ENCODE measurements around the gene ABTB2. TPM values are rescaled to one million over a fixed set of nuclear protein-coding genes. Genes with fewer than 3 reads are reported as not detected.

ABTB2 gene
- total and polyA plus RNA-seq, 2 experiments from 2014 or later: 8.7 to 9.9 TPM

DNA sequence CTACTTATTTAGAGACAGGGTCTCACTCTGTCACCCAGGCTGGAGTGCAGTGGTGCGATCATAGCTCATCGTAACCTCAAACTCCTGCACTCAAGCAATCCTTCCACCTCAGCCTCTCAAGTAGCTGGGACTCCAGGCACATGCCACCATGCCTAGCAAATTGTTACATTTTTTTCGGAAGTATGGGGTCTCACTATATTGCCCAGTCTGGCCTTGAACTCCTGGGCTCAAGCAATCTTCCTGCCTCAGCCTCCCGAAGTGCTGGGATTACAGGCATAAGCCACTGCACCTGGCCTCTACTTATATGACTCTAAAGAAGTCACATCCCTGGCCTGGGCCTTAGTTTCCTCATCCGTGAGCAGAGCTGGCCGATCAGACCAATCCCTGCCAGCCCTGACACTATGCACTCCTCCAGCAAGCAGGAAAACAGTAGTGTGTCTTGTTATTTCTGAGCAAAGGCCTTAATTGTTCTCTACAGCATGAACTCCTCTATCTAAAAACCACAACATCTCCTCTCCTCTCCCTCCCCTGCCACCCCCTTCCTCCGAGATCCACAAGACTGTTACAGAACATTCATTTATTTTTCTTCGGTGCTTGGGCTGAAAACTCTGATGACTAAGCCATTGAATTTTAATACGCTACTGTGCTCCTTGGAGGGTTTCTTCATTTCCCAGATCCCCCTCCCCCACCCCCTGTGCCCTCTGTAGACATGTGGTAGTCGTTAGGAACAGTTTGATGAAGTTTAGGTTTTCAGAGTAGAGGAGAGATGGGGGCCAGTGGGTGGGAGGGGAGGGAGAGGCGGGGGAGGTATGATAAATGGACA is 91.5 kb downstream of the ABTB2 start:
- peak overlapping the region; percentile 18; the same call in 1 of the 2 replicates for H3K4me3 ChIP-seq
- no peaks in the 10 kb centered on the region for H3K36me3 ChIP-seq (ENCODE audit: low read depth)
- peak; percentile 86 for DNase-seq
- peak overlapping the region; percentile 46 for H3K4me2 ChIP-seq (ENCODE audit: unreplicated experiment)
- H3K9ac ChIP-seq: peak overlapping the region; percentile 39
- peaks cover 17% of the 10 kb centered on the region for H3F3A ChIP-seq (ENCODE audit: insufficient read depth)
- peaks cover 23% of the 10 kb centered on the region for H3K4me1 ChIP-seq (ENCODE audit: insufficient read depth)
- no peaks in the 10 kb centered on the region for H3K27me3 ChIP-seq (replicated peaks; ENCODE audit: insufficient read depth)
- in situ Hi-C loops (cut with MboI): no loop called here
- 37 to 40% methylated on average over 10 to 11 of the region's 11 CpGs for WGBS, 2 experiments (ENCODE audit: low coverage in 1 of 2, low lambda C conversion rate in 2 of 2, missing lambda C conversion rate in 2 of 2)
- TF ChIP-seq EZH2phosphoT487 (IDR thresholded peaks at IDR 0.05; ENCODE audit: insufficient read depth, low read depth) (no peak), EZH2 (IDR thresholded peaks at IDR 0.05; ENCODE audit: insufficient read depth, poor library complexity, severe bottlenecking) (no peak)
- peak overlapping the region; percentile 52 for H3K27ac ChIP-seq
- H3K79me2 ChIP-seq (ENCODE audit: insufficient read depth): peaks cover 41% of the 10 kb centered on the region
- no peaks in the 10 kb centered on the region for H3K9me2 ChIP-seq (ENCODE audit: insufficient read depth)
- no peak overlapping the region for H2AFZ ChIP-seq
- no peaks in the 10 kb centered on the region for H4K20me1 ChIP-seq (ENCODE audit: insufficient read depth)
- H3K9me3 ChIP-seq (ENCODE audit: low read depth): no peaks in the 10 kb centered on the region

GRCh38 chr11:34264303-34265110 is 93.3 kb downstream of the ABTB2 start:
- no peak for DNase-seq
- Histone ChIP-seq H3K27ac (no peak overlapping the region), H3K36me3 (ENCODE audit: low read depth) (no peaks in the 10 kb centered on the region), H3K9ac (no peak overlapping the region), H3K4me2 (ENCODE audit: unreplicated experiment) (no peak overlapping the region), H3K9me2 (ENCODE audit: insufficient read depth) (no peaks in the 10 kb centered on the region), H3K4me3 (no peak overlapping the region), H3K27me3 (replicated peaks; ENCODE audit: insufficient read depth) (no peaks in the 10 kb centered on the region), H3F3A (ENCODE audit: insufficient read depth) (peaks cover 17% of the 10 kb centered on the region), H3K79me2 (ENCODE audit: insufficient read depth) (peaks cover 58% of the 10 kb centered on the region), H2AFZ (no peak overlapping the region), H3K4me1 (ENCODE audit: insufficient read depth) (peaks cover 23% of the 10 kb centered on the region), H3K9me3 (ENCODE audit: low read depth) (no peaks in the 10 kb centered on the region), H4K20me1 (ENCODE audit: insufficient read depth) (no peaks in the 10 kb centered on the region)
- in situ Hi-C loops (cut with MboI): no loop called here
- TF ChIP-seq EZH2 (IDR thresholded peaks at IDR 0.05; ENCODE audit: insufficient read depth, poor library complexity, severe bottlenecking) (no peak), EZH2phosphoT487 (IDR thresholded peaks at IDR 0.05; ENCODE audit: insufficient read depth, low read depth) (no peak)
- WGBS, 2 experiments (ENCODE audit: low coverage in 1 of 2, low lambda C conversion rate in 2 of 2, missing lambda C conversion rate in 2 of 2): 80 to 81% methylated on average over 11 of the region's 11 CpGs

- 58 to 62% methylated on average over 7 of the region's 7 CpGs for WGBS, 2 experiments (ENCODE audit: low coverage in 1 of 2, low lambda C conversion rate in 2 of 2, missing lambda C conversion rate in 2 of 2)
- in situ Hi-C loops (cut with MboI): no loop called here
- Histone ChIP-seq H3K9me2 (ENCODE audit: insufficient read depth) (no peaks in the 10 kb centered on the region), H2AFZ (no peak overlapping the region), H3K9me3 (ENCODE audit: low read depth) (no peaks in the 10 kb centered on the region), H3K4me3 (no peak overlapping the region), H4K20me1 (ENCODE audit: insufficient read depth) (no peaks in the 10 kb centered on the region), H3K4me2 (ENCODE audit: unreplicated experiment) (no peak overlapping the region), H3K9ac (no peak overlapping the region), H3K79me2 (ENCODE audit: insufficient read depth) (peaks cover 52% of the 10 kb centered on the region), H3K27ac (no peak overlapping the region), H3K4me1 (ENCODE audit: insufficient read depth) (peaks cover 23% of the 10 kb centered on the region), H3K27me3 (replicated peaks; ENCODE audit: insufficient read depth) (no peaks in the 10 kb centered on the region), H3K36me3 (ENCODE audit: low read depth) (no peaks in the 10 kb centered on the region), H3F3A (ENCODE audit: insufficient read depth) (peaks cover 17% of the 10 kb centered on the region)
- DNase-seq: peak; percentile 83
- TF ChIP-seq EZH2phosphoT487 (IDR thresholded peaks at IDR 0.05; ENCODE audit: insufficient read depth, low read depth): no peak
- TF ChIP-seq EZH2 (IDR thresholded peaks at IDR 0.05; ENCODE audit: insufficient read depth, poor library complexity, severe bottlenecking): no peak
These were observed 94.2 kb downstream of the ABTB2 start for GRCh38 chr11:34263441-34264091.

GRCh38 chr11:34262531-34263081 is 95.2 kb downstream of the ABTB2 start:
- in situ Hi-C loops (cut with MboI): no loop called here
- H2AFZ ChIP-seq: no peak overlapping the region
- H3K4me1 ChIP-seq (ENCODE audit: insufficient read depth): peaks cover 23% of the 10 kb centered on the region
- no peak overlapping the region for H3K9ac ChIP-seq
- no peak for DNase-seq
- H4K20me1 ChIP-seq (ENCODE audit: insufficient read depth): no peaks in the 10 kb centered on the region
- TF ChIP-seq EZH2 (IDR thresholded peaks at IDR 0.05; ENCODE audit: insufficient read depth, poor library complexity, severe bottlenecking): no peak
- no peak for TF ChIP-seq EZH2phosphoT487 (IDR thresholded peaks at IDR 0.05; ENCODE audit: insufficient read depth, low read depth)
- WGBS, 2 experiments (ENCODE audit: low coverage in 1 of 2, low lambda C conversion rate in 2 of 2, missing lambda C conversion rate in 2 of 2): 72 to 74% methylated on average over 8 of the region's 8 CpGs
- no peaks in the 10 kb centered on the region for H3K9me2 ChIP-seq (ENCODE audit: insufficient read depth)
- H3K4me2 ChIP-seq (ENCODE audit: unreplicated experiment): no peak overlapping the region
- H3K9me3 ChIP-seq (ENCODE audit: low read depth): no peaks in the 10 kb centered on the region
- H3K27ac ChIP-seq: no peak overlapping the region
- H3F3A ChIP-seq (ENCODE audit: insufficient read depth): peaks cover 17% of the 10 kb centered on the region
- no peaks in the 10 kb centered on the region for H3K36me3 ChIP-seq (ENCODE audit: low read depth)
- no peaks in the 10 kb centered on the region for H3K27me3 ChIP-seq (replicated peaks; ENCODE audit: insufficient read depth)
- H3K79me2 ChIP-seq (ENCODE audit: insufficient read depth): peaks cover 52% of the 10 kb centered on the region
- H3K4me3 ChIP-seq: no peak overlapping the region

Data from GM23248 (cell line).